Progenitor cell of endocrine pancreas (in vitro differentiated cells): Measurements from ENCODE around the gene FAM3D. TPM values are rescaled to one million over a fixed set of nuclear protein-coding genes. Genes with fewer than 3 reads are reported as not detected.
A peak's percentile ranks its signal among the peaks of the same experiment; 100 is the strongest.

Experiments
- DNase-seq: peaks from one replicate; pipeline ENCODE4 v3.0.0; 2021; ENCODE audit warnings: low spot score; ENCODE audit not compliant: unreplicated experiment
- H3K27ac Mint-ChIP-seq: 2 replicates; pipeline ENCODE4 v1.8.0; 2021; ENCODE audit warnings: mild to moderate bottlenecking, moderate library complexity, mixed read lengths
- H3K27me3 Mint-ChIP-seq: 2 replicates; pipeline ENCODE4 v1.8.0; 2021; ENCODE audit warnings: mixed read lengths
- H3K36me3 Mint-ChIP-seq: 2 replicates; pipeline ENCODE4 v1.8.0; 2022; ENCODE audit warnings: mixed read lengths; ENCODE audit not compliant: insufficient read depth
- H3K4me1 Mint-ChIP-seq: 2 replicates; pipeline ENCODE4 v1.8.0; 2021; ENCODE audit warnings: low read depth, mixed read lengths
- H3K4me3 Mint-ChIP-seq: 2 replicates; pipeline ENCODE4 v1.8.0; 2021; ENCODE audit warnings: low read depth, mild to moderate bottlenecking, moderate library complexity, mixed read lengths
- H3K9me3 Mint-ChIP-seq: 2 replicates; pipeline ENCODE4 v1.8.0; 2021; ENCODE audit warnings: low read depth, mixed read lengths
- total RNA-seq: library from RNA; stranded (reverse); gene quantifications from 2 replicates; pipeline ENCODE4 v1.2.1, GENCODE V29; 2021
- TF ChIP-seq, protein P1 (sequence below): fragments of 200-600 bp; sonication (generic); IDR thresholded peaks from one replicate; pipeline ENCODE4 v1.5.0; 2021; ENCODE audit warnings: antibody characterized with exemption, mild to moderate bottlenecking; ENCODE audit not compliant: unreplicated experiment

Gene FAM3D
- total RNA-seq, 1 donor from 2014 or later = not detected

DNA sequence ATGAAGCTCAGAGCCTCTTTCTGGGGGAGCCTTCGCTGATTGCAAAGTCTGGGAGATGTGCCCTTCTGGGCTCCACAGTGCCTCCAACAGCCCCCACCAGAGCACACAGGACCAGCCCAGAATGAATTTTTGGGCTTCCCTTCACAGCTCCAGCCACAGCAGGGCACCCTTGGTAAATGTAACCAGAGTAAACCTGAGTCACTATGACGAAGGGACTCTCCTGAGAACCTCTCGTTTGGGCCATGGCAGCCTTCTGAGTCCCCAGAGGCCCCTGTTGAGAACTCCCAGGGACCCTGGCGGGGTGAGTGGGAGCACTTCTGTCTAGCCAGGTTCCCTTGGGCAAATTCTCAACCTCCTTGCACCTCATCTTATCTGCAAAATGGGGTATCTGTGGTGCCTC, 20.8 kb downstream of the FAM3D start:
- TF ChIP-seq, protein P1, sequence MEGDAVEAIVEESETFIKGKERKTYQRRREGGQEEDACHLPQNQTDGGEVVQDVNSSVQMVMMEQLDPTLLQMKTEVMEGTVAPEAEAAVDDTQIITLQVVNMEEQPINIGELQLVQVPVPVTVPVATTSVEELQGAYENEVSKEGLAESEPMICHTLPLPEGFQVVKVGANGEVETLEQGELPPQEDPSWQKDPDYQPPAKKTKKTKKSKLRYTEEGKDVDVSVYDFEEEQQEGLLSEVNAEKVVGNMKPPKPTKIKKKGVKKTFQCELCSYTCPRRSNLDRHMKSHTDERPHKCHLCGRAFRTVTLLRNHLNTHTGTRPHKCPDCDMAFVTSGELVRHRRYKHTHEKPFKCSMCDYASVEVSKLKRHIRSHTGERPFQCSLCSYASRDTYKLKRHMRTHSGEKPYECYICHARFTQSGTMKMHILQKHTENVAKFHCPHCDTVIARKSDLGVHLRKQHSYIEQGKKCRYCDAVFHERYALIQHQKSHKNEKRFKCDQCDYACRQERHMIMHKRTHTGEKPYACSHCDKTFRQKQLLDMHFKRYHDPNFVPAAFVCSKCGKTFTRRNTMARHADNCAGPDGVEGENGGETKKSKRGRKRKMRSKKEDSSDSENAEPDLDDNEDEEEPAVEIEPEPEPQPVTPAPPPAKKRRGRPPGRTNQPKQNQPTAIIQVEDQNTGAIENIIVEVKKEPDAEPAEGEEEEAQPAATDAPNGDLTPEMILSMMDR = no peak
- DNase-seq = no peak
- H3K4me1 Mint-ChIP-seq = peaks cover 8% of the 10 kb centered on the region
- peaks cover 14% of the 10 kb centered on the region for H3K27me3 Mint-ChIP-seq
- no peak overlapping the region for H3K4me3 Mint-ChIP-seq
- H3K36me3 Mint-ChIP-seq = no peaks in the 10 kb centered on the region
- H3K27ac Mint-ChIP-seq = no peak overlapping the region
- peaks cover 10% of the 10 kb centered on the region for H3K9me3 Mint-ChIP-seq

GRCh38 chr3:58642846-58643245, 23.7 kb downstream of the FAM3D start:
- Mint-ChIP-seq H3K27me3 (peaks cover 22% of the 10 kb centered on the region), H3K4me1 (peaks cover 5% of the 10 kb centered on the region), H3K9me3 (peaks cover 6% of the 10 kb centered on the region), H3K36me3 (no peaks in the 10 kb centered on the region), H3K27ac (no peak overlapping the region), H3K4me3 (no peak overlapping the region)
- TF ChIP-seq, protein P1 = no peak
- no peak for DNase-seq

DNA sequence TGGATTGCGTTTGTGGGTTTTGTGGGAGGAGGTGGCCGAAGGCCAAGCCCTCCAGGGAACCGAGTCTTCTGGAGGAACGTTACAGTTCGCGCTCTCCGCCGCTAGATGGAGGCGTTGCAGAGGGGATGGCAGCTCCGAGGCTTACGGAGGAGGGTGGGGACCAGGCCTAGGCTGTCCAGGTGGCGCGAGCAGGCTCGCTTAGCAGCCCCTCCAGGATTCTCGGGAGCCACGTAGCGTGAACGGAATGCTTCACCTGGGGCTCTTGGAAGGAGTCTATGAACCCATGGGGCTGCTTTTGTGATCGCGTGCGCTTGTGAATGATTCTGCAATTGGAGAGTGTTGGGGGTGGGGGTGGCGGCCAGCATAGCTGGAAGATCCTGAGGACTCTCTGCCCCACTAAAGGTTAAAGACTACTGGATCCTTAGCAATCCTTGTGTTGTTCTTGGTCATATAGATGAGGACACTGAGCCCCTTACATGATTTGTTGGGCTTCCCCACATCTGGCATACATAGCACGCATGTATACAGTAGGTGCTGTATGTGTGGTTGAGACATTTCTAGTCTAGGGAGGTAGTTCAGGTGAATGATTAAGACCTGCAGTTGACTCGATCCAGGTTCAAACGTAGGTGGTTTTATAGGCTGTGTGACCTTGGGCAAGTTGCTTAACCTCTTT, 25.7 kb downstream of the FAM3D start:
- Mint-ChIP-seq H3K36me3 (no peaks in the 10 kb centered on the region), H3K27me3 (peaks cover 33% of the 10 kb centered on the region), H3K4me1 (peaks cover 1% of the 10 kb centered on the region), H3K9me3 (peaks cover 4% of the 10 kb centered on the region), H3K27ac (no peak overlapping the region), H3K4me3 (peak overlapping the region; percentile 38)
- peak; percentile 75 for DNase-seq
- TF ChIP-seq, protein P1 = peak; percentile 96

DNA sequence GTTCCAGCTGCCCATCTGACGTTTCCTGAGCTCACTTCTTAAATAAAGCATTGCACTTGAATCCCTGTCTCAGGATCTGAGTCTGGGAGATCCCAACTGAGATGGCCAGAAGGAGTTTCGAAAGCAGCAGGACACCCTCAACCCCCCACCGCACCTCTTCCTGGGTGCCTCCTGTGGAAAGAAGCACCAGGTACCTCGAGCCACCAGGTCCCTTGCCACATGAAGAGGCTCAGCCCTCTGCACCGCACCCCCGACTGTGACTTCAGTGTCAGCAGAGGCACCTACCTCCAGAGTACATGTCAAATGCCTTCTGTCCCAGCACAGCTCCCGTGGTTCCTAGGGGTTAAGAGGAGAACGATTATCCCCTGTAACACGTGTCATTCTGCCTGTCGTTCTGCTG, 26.7 kb downstream of the FAM3D start:
- no peak for DNase-seq
- Mint-ChIP-seq H3K27me3 (peaks cover 37% of the 10 kb centered on the region), H3K27ac (no peak overlapping the region), H3K4me1 (peaks cover 1% of the 10 kb centered on the region), H3K36me3 (no peaks in the 10 kb centered on the region), H3K9me3 (peaks cover 4% of the 10 kb centered on the region), H3K4me3 (no peak overlapping the region)
- TF ChIP-seq, protein P1 = no peak

DNA sequence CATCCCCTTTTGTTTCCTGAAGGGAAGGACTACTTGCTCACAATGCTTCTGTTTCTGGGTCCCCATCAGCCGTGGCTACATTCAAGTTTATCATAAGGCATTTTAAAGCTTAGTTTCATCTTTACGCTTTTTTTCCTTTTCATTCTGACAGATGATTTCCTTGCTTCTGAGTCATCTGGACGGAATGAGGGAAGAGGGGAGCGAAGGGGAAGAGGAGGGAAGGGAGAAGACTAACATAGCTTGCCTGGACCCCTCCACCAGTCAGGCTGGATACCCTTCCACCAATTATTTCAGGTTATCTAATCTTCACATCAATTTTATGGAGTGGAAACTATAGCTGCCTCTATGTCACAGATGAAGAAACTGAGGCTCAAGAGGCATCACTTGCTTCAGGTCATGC, 27.6 kb downstream of the FAM3D start:
- peaks cover 37% of the 10 kb centered on the region for H3K27me3 Mint-ChIP-seq
- DNase-seq = no peak
- H3K4me1 Mint-ChIP-seq = peaks cover 1% of the 10 kb centered on the region
- H3K36me3 Mint-ChIP-seq = no peaks in the 10 kb centered on the region
- TF ChIP-seq, protein P1 = no peak
- H3K27ac Mint-ChIP-seq = no peak overlapping the region
- no peaks in the 10 kb centered on the region for H3K9me3 Mint-ChIP-seq
- H3K4me3 Mint-ChIP-seq = no peak overlapping the region
